Lower leg skin (tissue), 3 donors: Measurements from ENCODE around the gene ZNF883.

ENCODE experiments used
- POLR2A ChIP-seq, 2 donors: fragments of 450-650 bp; IDR thresholded peaks; one replicate each; pipeline ENCODE4 v1.6.1; 2016 to 2017; ENCODE audit warnings: antibody characterized with exemption in 2 of 2, mild to moderate bottlenecking in 1 of 2, moderate library complexity in 1 of 2
- TF ChIP-seq, protein P1 (sequence below), 3 donors: fragments of 450-650 bp; IDR thresholded peaks; one replicate each; pipeline ENCODE4 v1.5.1; 2016; ENCODE audit warnings: antibody characterized with exemption in 3 of 3, mild to moderate bottlenecking in 3 of 3, moderate library complexity in 2 of 3

- TF ChIP-seq, protein P1, sequence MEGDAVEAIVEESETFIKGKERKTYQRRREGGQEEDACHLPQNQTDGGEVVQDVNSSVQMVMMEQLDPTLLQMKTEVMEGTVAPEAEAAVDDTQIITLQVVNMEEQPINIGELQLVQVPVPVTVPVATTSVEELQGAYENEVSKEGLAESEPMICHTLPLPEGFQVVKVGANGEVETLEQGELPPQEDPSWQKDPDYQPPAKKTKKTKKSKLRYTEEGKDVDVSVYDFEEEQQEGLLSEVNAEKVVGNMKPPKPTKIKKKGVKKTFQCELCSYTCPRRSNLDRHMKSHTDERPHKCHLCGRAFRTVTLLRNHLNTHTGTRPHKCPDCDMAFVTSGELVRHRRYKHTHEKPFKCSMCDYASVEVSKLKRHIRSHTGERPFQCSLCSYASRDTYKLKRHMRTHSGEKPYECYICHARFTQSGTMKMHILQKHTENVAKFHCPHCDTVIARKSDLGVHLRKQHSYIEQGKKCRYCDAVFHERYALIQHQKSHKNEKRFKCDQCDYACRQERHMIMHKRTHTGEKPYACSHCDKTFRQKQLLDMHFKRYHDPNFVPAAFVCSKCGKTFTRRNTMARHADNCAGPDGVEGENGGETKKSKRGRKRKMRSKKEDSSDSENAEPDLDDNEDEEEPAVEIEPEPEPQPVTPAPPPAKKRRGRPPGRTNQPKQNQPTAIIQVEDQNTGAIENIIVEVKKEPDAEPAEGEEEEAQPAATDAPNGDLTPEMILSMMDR (IDR thresholded peaks at IDR 0.05): no peak
- no peak for TF ChIP-seq POLR2A (IDR thresholded peaks at IDR 0.05)
These were observed 78.3 kb downstream of the ZNF883 start for GRCh38 chr9:112933696-112934095.
